Measurements from ENCODE around the gene HUNK.
"Not testable (repeated sequence)": the region's sequence is repeated elsewhere in the genome, so short reads cannot be mapped to it uniquely, and the experiment has no call there.

The HUNK gene

DNA sequence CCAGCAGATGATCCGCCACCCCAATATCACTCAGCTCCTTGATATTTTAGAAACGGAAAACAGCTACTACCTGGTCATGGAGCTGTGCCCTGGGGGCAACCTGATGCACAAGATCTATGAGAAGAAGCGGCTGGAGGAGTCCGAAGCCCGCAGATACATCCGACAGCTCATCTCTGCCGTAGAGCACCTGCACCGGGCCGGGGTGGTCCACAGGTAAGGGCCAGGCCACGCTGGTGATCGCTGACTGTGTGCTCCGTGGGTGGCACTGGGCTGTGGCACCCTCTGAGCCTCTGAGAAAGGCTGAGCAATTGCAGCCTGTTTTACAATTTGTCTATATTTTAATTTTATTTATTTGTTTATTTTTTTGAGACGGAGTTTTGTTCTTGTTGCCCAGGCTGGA, 51.7 kb downstream of the HUNK start:
- DNase-seq, result no peak

DNA sequence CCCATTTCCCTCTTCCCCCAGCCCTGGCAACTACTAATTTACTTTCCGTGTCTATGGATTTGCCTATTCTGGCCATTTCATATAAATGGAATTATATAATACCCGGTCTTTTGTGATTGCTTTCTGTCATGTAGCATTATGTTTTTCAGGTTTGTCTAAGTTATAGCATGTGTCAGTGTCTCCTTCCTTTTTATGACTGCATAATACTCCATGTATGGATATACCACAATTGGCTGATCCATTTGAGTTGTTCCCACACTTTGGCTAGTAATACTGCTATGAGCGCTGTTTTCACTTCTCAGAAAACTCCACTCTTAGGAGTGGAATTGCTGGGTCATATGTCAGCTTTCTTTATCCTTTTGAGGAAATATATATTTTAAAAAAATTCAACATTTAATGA, 53.7 kb downstream of the HUNK start:
- DNase-seq, result no peak

- DNase-seq, result no peak
Observed at GRCh38 chr21:31927689-31928353, 55.0 kb downstream of the HUNK start.

- no peak for DNase-seq
Observed at GRCh38 chr21:31928656-31929055, 55.8 kb downstream of the HUNK start.

DNA sequence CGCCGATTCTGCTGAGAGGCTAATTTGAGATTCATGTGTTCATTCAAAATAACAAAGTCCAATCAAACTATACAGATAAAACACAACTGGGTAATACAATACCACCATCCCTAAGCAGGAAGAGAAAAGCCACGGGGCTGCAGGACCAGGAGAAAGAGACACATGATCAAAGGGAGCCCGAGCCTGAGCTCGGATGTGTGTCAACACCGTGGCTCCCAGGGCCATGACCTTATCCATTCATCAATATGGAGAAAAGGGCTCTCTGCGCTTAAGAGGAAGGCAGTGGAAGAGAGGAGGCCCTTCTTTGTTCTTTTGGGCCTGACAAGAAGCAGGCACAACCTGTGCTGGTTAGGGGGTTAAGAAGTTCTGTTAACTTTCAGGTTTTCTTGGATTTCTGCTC, 56.7 kb downstream of the HUNK start:
- no peak for DNase-seq

GRCh38 chr21:31930001-31930400, 57.2 kb downstream of the HUNK start:
- DNase-seq, result no peak

DNA sequence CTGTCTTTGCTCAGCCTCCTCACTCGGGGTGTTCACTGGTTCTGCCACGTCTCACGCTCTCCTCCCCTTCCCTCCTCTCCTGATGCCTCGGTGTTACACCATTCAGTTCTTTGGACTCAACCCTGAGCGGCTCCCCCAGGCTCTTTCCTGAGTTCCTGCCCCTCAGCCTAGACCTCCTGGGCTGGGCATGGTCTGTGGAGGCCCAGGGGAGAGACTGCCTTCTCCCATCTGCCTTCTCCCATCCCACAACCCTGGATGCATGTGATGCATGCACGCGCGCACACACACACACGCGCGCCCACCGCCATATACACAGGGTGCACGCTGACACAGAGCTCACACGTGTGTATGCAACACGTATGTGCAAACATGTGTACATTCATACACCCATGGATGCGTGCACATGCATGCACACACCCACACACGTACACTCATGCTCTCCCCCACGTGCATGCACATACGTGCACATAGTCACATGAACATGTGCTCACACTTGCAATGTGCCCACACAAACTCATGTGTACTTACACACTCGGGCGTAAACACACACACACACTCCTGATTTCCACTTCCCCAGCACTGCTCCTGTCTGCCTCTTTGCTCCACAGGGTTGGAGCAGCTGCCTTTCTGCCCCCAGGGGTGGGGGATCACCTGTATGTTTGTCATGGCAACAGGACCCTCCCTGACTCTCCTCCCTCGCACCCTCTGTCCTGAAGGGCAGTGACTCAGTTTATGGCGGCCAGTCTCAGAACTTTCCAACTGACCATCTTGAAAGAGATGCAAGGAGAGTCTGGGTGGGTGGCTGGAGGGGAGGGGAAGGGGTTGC, 59.0 kb downstream of the HUNK start:
- no peak for DNase-seq

- DNase-seq, result no peak
Observed at GRCh38 chr21:31932470-31932764, 59.6 kb downstream of the HUNK start.

GRCh38 chr21:31937303-31937702, 64.5 kb downstream of the HUNK start:
- no peak for DNase-seq

GRCh38 chr21:31938330-31939301, 65.8 kb downstream of the HUNK start:
- DNase-seq, result no peak

DNA sequence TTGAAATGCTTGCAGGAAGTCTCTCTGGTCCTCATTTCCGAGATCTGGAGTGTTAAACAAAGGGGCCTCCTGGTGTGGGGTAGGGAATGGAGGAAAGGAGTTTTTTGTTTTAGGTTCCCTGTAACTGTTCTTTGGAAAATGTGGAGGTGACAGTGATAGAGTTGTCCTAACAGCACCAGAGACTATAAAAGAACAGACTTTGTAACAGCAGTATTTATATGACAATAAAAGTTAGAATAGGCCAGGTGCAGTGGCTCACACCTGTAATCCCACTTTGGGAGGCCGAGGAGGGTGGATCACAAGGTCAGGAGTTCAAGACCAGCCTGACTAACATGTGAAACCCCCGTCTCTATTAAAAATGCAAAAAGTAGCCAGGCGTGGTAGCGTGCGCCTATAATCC, 68.9 kb downstream of the HUNK start:
- DNase-seq, result no peak

GRCh38 chr21:31943561-31943960, 70.7 kb downstream of the HUNK start:
- DNase-seq, result no peak

GRCh38 chr21:31945141-31945540, 72.3 kb downstream of the HUNK start:
- DNase-seq, result no peak

DNA sequence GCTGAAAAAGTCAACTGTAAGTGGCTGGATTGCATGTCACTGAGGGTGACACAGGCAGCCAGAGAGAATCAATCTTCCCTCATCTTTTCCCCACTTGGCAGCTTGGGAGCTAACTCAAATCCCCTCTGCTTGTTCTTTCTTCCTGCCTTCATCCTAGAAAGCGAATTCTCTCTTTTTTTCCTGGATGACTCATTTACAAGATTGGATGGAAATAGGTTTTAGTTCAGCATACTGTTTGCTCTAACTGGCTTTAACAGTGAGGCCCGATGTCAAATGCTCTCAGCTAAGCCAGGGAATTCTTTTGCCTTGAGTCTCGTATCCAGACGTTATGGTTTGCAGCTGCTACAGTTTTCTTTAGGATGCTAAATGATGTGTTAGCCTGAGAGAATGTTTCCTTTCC, 72.7 kb downstream of the HUNK start:
- DNase-seq, result no peak

GRCh38 chr21:31946231-31946630, 73.4 kb downstream of the HUNK start:
- no peak for DNase-seq

GRCh38 chr21:31946876-31947550, 74.2 kb downstream of the HUNK start:
- not testable (repeated sequence) for DNase-seq

DNA sequence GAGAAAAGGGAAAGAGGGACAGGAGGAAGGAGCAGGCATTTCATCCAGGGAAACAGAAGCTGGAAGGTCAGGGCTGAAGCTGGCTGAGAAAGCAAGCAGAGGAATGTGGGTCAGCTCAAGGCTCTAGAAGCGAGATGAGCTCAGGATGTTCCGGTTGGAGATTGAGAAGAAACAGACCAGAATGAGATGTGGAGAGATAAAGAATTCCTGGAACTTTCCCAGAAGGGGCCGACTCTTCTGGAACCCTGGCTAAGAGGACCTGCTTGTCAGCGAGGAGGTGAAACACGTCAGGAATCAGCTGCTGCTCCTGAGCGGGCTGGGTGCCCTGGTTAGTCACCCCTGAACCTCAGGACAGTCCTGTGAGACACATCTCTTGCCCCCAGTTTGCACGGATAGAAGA, 75.9 kb downstream of the HUNK start:
- no peak for DNase-seq

GRCh38 chr21:31952828-31953227, 80.0 kb downstream of the HUNK start:
- no peak for DNase-seq

- DNase-seq, result no peak
Observed at GRCh38 chr21:31957631-31958030, 84.8 kb downstream of the HUNK start.

DNA sequence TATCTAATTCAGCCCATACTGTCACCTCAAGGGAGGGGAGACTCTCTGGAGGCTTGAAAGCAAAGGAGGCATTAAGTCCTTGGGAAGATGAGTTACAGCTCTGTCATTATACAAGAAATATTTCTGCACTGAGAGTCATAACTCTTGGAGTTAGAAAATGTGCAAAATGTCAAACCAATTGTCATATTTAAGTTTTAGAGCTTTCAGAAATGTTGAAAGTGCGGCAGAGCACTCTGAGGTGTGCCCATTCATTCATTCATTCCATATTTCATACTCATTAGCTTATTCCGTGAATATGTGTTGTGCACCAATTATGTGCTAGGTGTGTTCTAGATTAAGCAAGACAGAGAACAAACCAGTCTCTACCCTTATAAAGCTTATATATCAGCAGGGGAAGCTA, 87.1 kb downstream of the HUNK start:
- no peak for DNase-seq

DNA sequence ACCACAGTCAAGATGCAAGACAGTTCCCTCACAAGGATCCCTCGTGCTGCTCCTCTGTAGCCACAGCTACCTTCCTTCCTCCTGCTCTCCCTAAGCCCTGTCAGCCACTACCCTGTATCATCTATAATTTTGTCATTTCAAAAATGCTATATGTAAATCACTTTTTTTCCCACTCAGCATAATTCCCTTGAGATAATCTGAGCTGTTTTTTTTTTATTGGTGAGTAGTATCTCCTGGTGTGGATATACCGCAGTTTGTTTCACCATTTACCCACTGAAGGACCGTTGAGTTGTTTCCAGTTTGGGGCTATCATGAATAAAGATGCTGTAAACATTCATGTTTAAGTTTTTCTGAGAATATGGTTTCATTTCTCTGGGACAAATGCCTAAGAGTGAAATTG, 88.2 kb downstream of the HUNK start:
- no peak for DNase-seq

GRCh38 chr21:31961704-31962103, 88.9 kb downstream of the HUNK start:
- no peak for DNase-seq

GRCh38 chr21:31964692-31965091, 91.9 kb downstream of the HUNK start:
- DNase-seq, result no peak
